ENCODE results near the gene DEPDC1B.

Gene DEPDC1B

GRCh38 chr5:60674251-60675069 lies 25.5 kb downstream of the DEPDC1B start:
- peaks cover 2 to 50% of the 10 kb centered on the region in 2 donors for H3K36me3 ChIP-seq (replicated peaks in 1 of 2; ENCODE audit: control insufficient read depth in 2 of 2, insufficient read depth in 2 of 2, low read length in 2 of 2)
- no peak overlapping the region for H3K23ac ChIP-seq (ENCODE audit: low read depth, low read length, poor library complexity)
- peaks cover 0 to 6% of the 10 kb centered on the region in 2 donors for H3K4me1 ChIP-seq (ENCODE audit: control insufficient read depth in 2 of 2, insufficient read depth in 1 of 2, low read depth in 1 of 2, low read length in 2 of 2)
- H3K27me3 ChIP-seq (ENCODE audit: control insufficient read depth in 3 of 3, insufficient read depth in 3 of 3, low read depth in 1 of 3, low read length in 3 of 3): no peaks in the 10 kb centered on the region
- no peak overlapping the region for H4K91ac ChIP-seq (ENCODE audit: low read depth, low read length, poor library complexity)
- H2AFZ ChIP-seq (ENCODE audit: low read length): no peak overlapping the region
- no peak overlapping the region for H2BK5ac ChIP-seq (ENCODE audit: low read length)
- H3K79me1 ChIP-seq (ENCODE audit: low read depth, low read length): peaks cover 6% of the 10 kb centered on the region
- no peak overlapping the region for H2BK15ac ChIP-seq (ENCODE audit: low read length)
- DNase-seq (ENCODE audit: low spot score): no peak
- H4K8ac ChIP-seq (ENCODE audit: low read depth, low read length): no peak overlapping the region
- H3K4me2 ChIP-seq (ENCODE audit: insufficient read depth, low read length, poor library complexity, severe bottlenecking): no peak overlapping the region
- H3K9me3 ChIP-seq (replicated peaks in 1 of 2; ENCODE audit: control insufficient read depth in 2 of 2, insufficient read depth in 1 of 2, low read depth in 1 of 2, low read length in 2 of 2): no peaks in the 10 kb centered on the region
- H2AK5ac ChIP-seq (ENCODE audit: low read depth, low read length): no peak overlapping the region
- H3K27ac ChIP-seq (replicated peaks; ENCODE audit: low read length): no peak overlapping the region
- H3K18ac ChIP-seq (ENCODE audit: low read length): no peak overlapping the region
- no peak overlapping the region for H3K4ac ChIP-seq (ENCODE audit: low read length)
- no CpG with 5 or more reads among the region's 2 CpGs for WGBS, 2 donors (ENCODE audit: extremely low coverage in 2 of 2, insufficient read length in 2 of 2, insufficient replicate concordance in 1 of 2)
- no peak overlapping the region for H2BK12ac ChIP-seq (ENCODE audit: low read length)
- H3K14ac ChIP-seq (ENCODE audit: low read length): no peak overlapping the region
- no peak overlapping the region for H2BK120ac ChIP-seq (ENCODE audit: low read depth, low read length)
- no peak overlapping the region for H3K9ac ChIP-seq (ENCODE audit: low read depth, low read length, poor library complexity)
- no peak overlapping the region for H3K4me3 ChIP-seq (ENCODE audit: low read length in 2 of 2)

DNA sequence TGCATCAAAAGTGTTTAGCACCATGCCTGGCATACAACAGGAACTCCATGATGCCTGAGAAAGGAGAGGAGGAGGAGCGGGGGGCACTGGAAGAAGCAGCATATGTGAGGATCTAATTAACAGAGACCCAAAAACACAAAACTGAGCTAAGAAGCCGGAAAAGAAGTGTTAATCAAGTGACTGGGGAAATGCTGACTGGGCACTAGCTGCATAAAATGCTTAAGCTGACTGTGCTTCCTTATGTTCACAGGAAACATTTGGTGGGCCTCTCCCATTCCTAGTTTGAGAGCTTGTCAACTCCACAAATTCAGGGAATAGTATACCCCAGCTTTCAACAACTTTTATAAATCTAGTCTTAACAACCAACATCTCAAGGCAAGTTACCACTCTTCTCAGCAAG lies 26.6 kb downstream of the DEPDC1B start:
- Histone ChIP-seq H3K23ac (ENCODE audit: low read depth, low read length, poor library complexity) (no peak overlapping the region), H3K36me3 (replicated peaks in 1 of 2; ENCODE audit: control insufficient read depth in 2 of 2, insufficient read depth in 2 of 2, low read length in 2 of 2) (peaks cover 2 to 39% of the 10 kb centered on the region in 2 donors), H2BK120ac (ENCODE audit: low read depth, low read length) (no peak overlapping the region), H3K9me3 (replicated peaks in 1 of 2; ENCODE audit: control insufficient read depth in 2 of 2, insufficient read depth in 1 of 2, low read depth in 1 of 2, low read length in 2 of 2) (no peaks in the 10 kb centered on the region), H3K9ac (ENCODE audit: low read depth, low read length, poor library complexity) (no peak overlapping the region), H3K4ac (ENCODE audit: low read length) (no peak overlapping the region), H2AK5ac (ENCODE audit: low read depth, low read length) (no peak overlapping the region), H3K4me2 (ENCODE audit: insufficient read depth, low read length, poor library complexity, severe bottlenecking) (no peak overlapping the region), H4K8ac (ENCODE audit: low read depth, low read length) (no peak overlapping the region), H2BK15ac (ENCODE audit: low read length) (no peak overlapping the region), H4K91ac (ENCODE audit: low read depth, low read length, poor library complexity) (no peak overlapping the region), H3K27me3 (ENCODE audit: control insufficient read depth in 3 of 3, insufficient read depth in 3 of 3, low read depth in 1 of 3, low read length in 3 of 3) (no peaks in the 10 kb centered on the region), H3K14ac (ENCODE audit: low read length) (no peak overlapping the region), H2BK5ac (ENCODE audit: low read length) (no peak overlapping the region), H3K4me1 (ENCODE audit: control insufficient read depth in 2 of 2, insufficient read depth in 1 of 2, low read depth in 1 of 2, low read length in 2 of 2) (peaks cover 0 to 6% of the 10 kb centered on the region in 2 donors), H3K4me3 (ENCODE audit: low read length in 2 of 2) (no peak overlapping the region), H3K18ac (ENCODE audit: low read length) (no peak overlapping the region), H2BK12ac (ENCODE audit: low read length) (no peak overlapping the region), H3K27ac (replicated peaks; ENCODE audit: low read length) (no peak overlapping the region), H3K79me1 (ENCODE audit: low read depth, low read length) (peaks cover 6% of the 10 kb centered on the region), H2AFZ (ENCODE audit: low read length) (no peak overlapping the region)
- no peak for DNase-seq (ENCODE audit: low spot score)
- no CpG with 5 or more reads among the region's 2 CpGs for WGBS, 2 donors (ENCODE audit: extremely low coverage in 2 of 2, insufficient read length in 2 of 2, insufficient replicate concordance in 1 of 2)

DNA sequence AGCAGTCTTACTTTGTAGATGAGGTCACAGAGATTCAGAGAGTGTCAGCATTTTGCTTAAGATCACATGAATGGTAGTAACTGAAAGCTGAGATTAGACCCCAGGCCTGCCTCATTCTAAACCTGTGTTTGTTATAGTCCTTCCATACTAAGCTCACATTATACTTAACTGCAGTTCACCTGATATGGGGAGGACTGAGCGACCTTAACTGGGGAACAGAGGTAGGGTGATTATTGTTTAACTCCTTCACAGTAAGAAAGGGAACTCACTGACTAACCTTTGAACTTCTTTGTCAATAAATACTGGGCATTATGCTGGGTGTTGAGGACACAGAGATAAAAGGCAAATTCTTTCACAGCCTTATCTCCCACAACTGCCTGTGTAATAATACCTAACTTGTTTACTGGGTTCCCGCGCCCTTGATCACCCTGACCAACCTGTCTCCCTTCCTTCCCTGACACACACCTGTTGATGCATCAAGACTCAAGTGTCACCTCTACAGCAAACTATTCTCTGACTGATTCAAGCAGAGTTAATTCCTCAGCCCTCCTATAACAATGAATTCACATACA lies 27.2 kb downstream of the DEPDC1B start:
- Histone ChIP-seq H3K4me3 (ENCODE audit: low read length in 2 of 2) (no peak overlapping the region), H3K36me3 (replicated peaks in 1 of 2; ENCODE audit: control insufficient read depth in 2 of 2, insufficient read depth in 2 of 2, low read length in 2 of 2) (peaks cover 2 to 36% of the 10 kb centered on the region in 2 donors)
- WGBS, 2 donors (ENCODE audit: extremely low coverage in 2 of 2, insufficient read length in 2 of 2, insufficient replicate concordance in 1 of 2): no CpG with 5 or more reads among the region's 3 CpGs

DNA sequence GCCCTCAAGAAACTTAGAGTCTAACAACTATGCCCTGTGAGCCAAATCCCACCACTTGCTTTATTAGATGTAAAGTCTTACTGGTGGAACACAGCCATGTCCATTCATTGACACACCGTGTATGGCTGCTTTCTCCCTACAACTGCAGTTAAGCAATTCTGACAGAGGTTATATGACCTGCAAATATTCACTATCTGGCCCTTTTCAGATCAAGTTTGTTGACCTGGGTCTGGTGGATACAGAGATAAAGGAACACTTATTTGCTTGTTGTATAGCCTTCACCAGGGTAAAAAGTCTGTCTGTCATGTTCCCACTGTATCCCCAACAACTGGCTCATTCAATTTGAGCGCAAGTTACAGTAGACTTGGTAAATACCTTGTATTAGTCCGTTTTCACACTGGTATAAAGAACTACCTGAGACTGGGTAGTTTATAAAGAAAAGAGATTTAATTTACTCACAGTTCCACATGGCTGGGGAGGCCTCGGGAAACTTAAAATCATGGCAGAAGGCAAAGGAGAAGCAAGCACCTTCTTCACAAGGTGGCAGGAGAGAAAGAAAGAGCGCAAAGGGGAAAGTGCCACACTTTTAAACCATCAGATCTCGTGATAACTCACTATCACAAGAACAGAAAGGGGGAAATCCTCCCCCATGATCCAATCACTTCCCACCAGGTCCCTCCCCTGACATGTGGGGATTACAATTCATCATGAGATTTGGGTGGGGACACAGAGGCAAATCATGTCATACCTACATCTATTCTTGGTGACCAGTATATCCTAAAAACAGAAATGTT lies 27.9 kb downstream of the DEPDC1B start:
- no peak for DNase-seq (ENCODE audit: low spot score)
- no CpG with 5 or more reads among the region's 6 CpGs for WGBS, 2 donors (ENCODE audit: extremely low coverage in 2 of 2, insufficient read length in 2 of 2, insufficient replicate concordance in 1 of 2)
- H3K4me3 ChIP-seq (ENCODE audit: low read length in 2 of 2): no peak overlapping the region

More for the DNA sequence above, 27.2 kb downstream of the DEPDC1B start:
- Histone ChIP-seq H3K27ac (replicated peaks; ENCODE audit: low read length) (no peak overlapping the region), H2AFZ (ENCODE audit: low read length) (no peak overlapping the region), H3K27me3 (ENCODE audit: control insufficient read depth in 3 of 3, insufficient read depth in 3 of 3, low read depth in 1 of 3, low read length in 3 of 3) (no peaks in the 10 kb centered on the region), H2BK120ac (ENCODE audit: low read depth, low read length) (no peak overlapping the region), H2BK5ac (ENCODE audit: low read length) (no peak overlapping the region), H3K18ac (ENCODE audit: low read length) (no peak overlapping the region), H2BK15ac (ENCODE audit: low read length) (no peak overlapping the region), H4K8ac (ENCODE audit: low read depth, low read length) (no peak overlapping the region), H3K9me3 (replicated peaks in 1 of 2; ENCODE audit: control insufficient read depth in 2 of 2, insufficient read depth in 1 of 2, low read depth in 1 of 2, low read length in 2 of 2) (no peaks in the 10 kb centered on the region), H2BK12ac (ENCODE audit: low read length) (no peak overlapping the region), H3K9ac (ENCODE audit: low read depth, low read length, poor library complexity) (no peak overlapping the region), H3K79me1 (ENCODE audit: low read depth, low read length) (peaks cover 8% of the 10 kb centered on the region), H3K14ac (ENCODE audit: low read length) (no peak overlapping the region), H3K4ac (ENCODE audit: low read length) (no peak overlapping the region), H3K4me2 (ENCODE audit: insufficient read depth, low read length, poor library complexity, severe bottlenecking) (no peak overlapping the region), H2AK5ac (ENCODE audit: low read depth, low read length) (no peak overlapping the region), H3K4me1 (ENCODE audit: control insufficient read depth in 2 of 2, insufficient read depth in 1 of 2, low read depth in 1 of 2, low read length in 2 of 2) (peaks cover 0 to 6% of the 10 kb centered on the region in 2 donors), H3K23ac (ENCODE audit: low read depth, low read length, poor library complexity) (no peak overlapping the region), H4K91ac (ENCODE audit: low read depth, low read length, poor library complexity) (no peak overlapping the region)
- no peak for DNase-seq (ENCODE audit: low spot score)

More for the DNA sequence above, 27.9 kb downstream of the DEPDC1B start:
- no peak overlapping the region for H3K4ac ChIP-seq (ENCODE audit: low read length)
- H4K91ac ChIP-seq (ENCODE audit: low read depth, low read length, poor library complexity): no peak overlapping the region
- H2BK12ac ChIP-seq (ENCODE audit: low read length): no peak overlapping the region
- H3K27me3 ChIP-seq (ENCODE audit: control insufficient read depth in 3 of 3, insufficient read depth in 3 of 3, low read depth in 1 of 3, low read length in 3 of 3): no peaks in the 10 kb centered on the region
- no peak overlapping the region for H3K18ac ChIP-seq (ENCODE audit: low read length)
- no peaks in the 10 kb centered on the region for H3K9me3 ChIP-seq (replicated peaks in 1 of 2; ENCODE audit: control insufficient read depth in 2 of 2, insufficient read depth in 1 of 2, low read depth in 1 of 2, low read length in 2 of 2)
- no peak overlapping the region for H3K23ac ChIP-seq (ENCODE audit: low read depth, low read length, poor library complexity)
- H2BK5ac ChIP-seq (ENCODE audit: low read length): no peak overlapping the region
- H2BK15ac ChIP-seq (ENCODE audit: low read length): no peak overlapping the region
- no peak overlapping the region for H3K4me2 ChIP-seq (ENCODE audit: insufficient read depth, low read length, poor library complexity, severe bottlenecking)
- H3K14ac ChIP-seq (ENCODE audit: low read length): no peak overlapping the region
- no peak overlapping the region for H2BK120ac ChIP-seq (ENCODE audit: low read depth, low read length)
- H2AFZ ChIP-seq (ENCODE audit: low read length): no peak overlapping the region
- H3K9ac ChIP-seq (ENCODE audit: low read depth, low read length, poor library complexity): no peak overlapping the region
- no peak overlapping the region for H2AK5ac ChIP-seq (ENCODE audit: low read depth, low read length)
- H3K27ac ChIP-seq (replicated peaks; ENCODE audit: low read length): no peak overlapping the region
- peaks cover 0 to 6% of the 10 kb centered on the region in 2 donors for H3K4me1 ChIP-seq (ENCODE audit: control insufficient read depth in 2 of 2, insufficient read depth in 1 of 2, low read depth in 1 of 2, low read length in 2 of 2)
- H3K79me1 ChIP-seq (ENCODE audit: low read depth, low read length): peaks cover 8% of the 10 kb centered on the region
- H4K8ac ChIP-seq (ENCODE audit: low read depth, low read length): no peak overlapping the region
- peaks cover 2 to 32% of the 10 kb centered on the region in 2 donors for H3K36me3 ChIP-seq (replicated peaks in 1 of 2; ENCODE audit: control insufficient read depth in 2 of 2, insufficient read depth in 2 of 2, low read length in 2 of 2)

Data from neuronal stem cell (in vitro differentiated cells).